PC-3 (cell line): ENCODE data around the gene TCEA3.

ENCODE experiments used
- CTCF ChIP-seq: fragments of 300-600 bp; sonication (generic); conservative IDR thresholded peaks from 2 replicates; pipeline ENCODE4 v1.5.1; 2017; ENCODE audit warnings: antibody characterized with exemption, low read depth, mild to moderate bottlenecking, low read length
- EZH2 ChIP-seq: fragments of 300-600 bp; sonication (generic); IDR thresholded peaks from one replicate; pipeline ENCODE4 v1.6.1; 2017; ENCODE audit warnings: antibody characterized with exemption, mild to moderate bottlenecking, low read length; ENCODE audit not compliant: unreplicated experiment
- EZH2phosphoT487 ChIP-seq: fragments of 300-600 bp; sonication (generic); IDR thresholded peaks from 2 replicates; pipeline ENCODE4 v1.6.1; 2018; ENCODE audit warnings: mild to moderate bottlenecking, antibody characterized with exemption, low read length, borderline replicate concordance

DNA sequence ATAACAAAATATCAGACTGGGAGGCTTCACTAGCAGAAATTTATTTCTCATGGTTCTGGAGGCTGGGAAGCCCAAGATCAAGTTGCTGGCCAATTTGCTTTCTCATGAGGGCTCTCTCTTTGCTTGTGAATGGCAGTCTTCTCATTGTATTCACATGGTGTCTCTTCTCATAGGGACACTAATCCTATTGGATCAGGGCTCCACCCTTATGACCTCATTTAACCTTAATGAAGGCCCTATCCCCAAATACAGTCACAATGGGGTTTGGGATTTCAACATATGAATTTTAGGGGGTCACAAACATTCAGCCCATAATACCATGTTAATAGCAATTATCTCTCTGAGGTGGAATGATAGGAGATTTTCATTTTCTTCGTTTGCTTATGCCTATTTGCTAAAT, 25.3 kb downstream of the TCEA3 start:
- TF ChIP-seq EZH2 (no peak), CTCF (no peak), EZH2phosphoT487 (no peak)
